ENCODE measurements around the gene RGSL1.
"Not testable (repeated sequence)": the region's sequence is repeated elsewhere in the genome, so short reads cannot be mapped to it uniquely, and the experiment has no call there.

The RGSL1 gene

GRCh38 chr1:182495693-182496092, 45.7 kb downstream of the RGSL1 start:
- no peak for DNase-seq (ENCODE audit: low spot score in 2 of 2)
- Mint-ChIP-seq H3K4me3 (no peak overlapping the region), H3K4me1 (no peaks in the 10 kb centered on the region), H3K36me3 (ENCODE audit: insufficient read depth) (no peaks in the 10 kb centered on the region), H3K27ac (ENCODE audit: low read depth) (no peak overlapping the region), H3K9me3 (no peaks in the 10 kb centered on the region), H3K27me3 (no peaks in the 10 kb centered on the region)
- no peak for ATAC-seq (replicated peaks; ENCODE audit: extremely low read depth, poor library complexity, severe bottlenecking)

GRCh38 chr1:182507685-182508084, 57.7 kb downstream of the RGSL1 start:
- H3K27me3 Mint-ChIP-seq: peaks cover 57% of the 10 kb centered on the region
- H3K4me1 Mint-ChIP-seq: no peaks in the 10 kb centered on the region
- no peaks in the 10 kb centered on the region for H3K9me3 Mint-ChIP-seq
- H3K27ac Mint-ChIP-seq (ENCODE audit: low read depth): no peak overlapping the region
- no peak overlapping the region for H3K4me3 Mint-ChIP-seq
- no peaks in the 10 kb centered on the region for H3K36me3 Mint-ChIP-seq (ENCODE audit: insufficient read depth)
- no peak for DNase-seq (ENCODE audit: low spot score in 2 of 2)
- no peak for ATAC-seq (replicated peaks; ENCODE audit: extremely low read depth, poor library complexity, severe bottlenecking)

- peaks cover 2% of the 10 kb centered on the region for H3K36me3 Mint-ChIP-seq (ENCODE audit: insufficient read depth)
- DNase-seq (ENCODE audit: low spot score in 2 of 2): no peak
- ATAC-seq (replicated peaks; ENCODE audit: extremely low read depth, poor library complexity, severe bottlenecking): no peak
- H3K4me1 Mint-ChIP-seq: no peaks in the 10 kb centered on the region
- H3K9me3 Mint-ChIP-seq: peaks cover 9% of the 10 kb centered on the region
- no peak overlapping the region for H3K4me3 Mint-ChIP-seq
- peaks cover 82% of the 10 kb centered on the region for H3K27me3 Mint-ChIP-seq
- H3K27ac Mint-ChIP-seq (ENCODE audit: low read depth): no peak overlapping the region
These were observed 65.6 kb downstream of the RGSL1 start for GRCh38 chr1:182515556-182515955.

GRCh38 chr1:182520736-182521135, 70.8 kb downstream of the RGSL1 start:
- DNase-seq (ENCODE audit: low spot score in 2 of 2) (no peak), ATAC-seq (replicated peaks; ENCODE audit: extremely low read depth, poor library complexity, severe bottlenecking) (no peak)
- Mint-ChIP-seq H3K27ac (ENCODE audit: low read depth) (no peak overlapping the region), H3K4me3 (no peak overlapping the region), H3K27me3 (peaks cover 77% of the 10 kb centered on the region), H3K9me3 (peaks cover 24% of the 10 kb centered on the region), H3K4me1 (no peaks in the 10 kb centered on the region), H3K36me3 (ENCODE audit: insufficient read depth) (peaks cover 2% of the 10 kb centered on the region)

GRCh38 chr1:182525342-182525741, 75.4 kb downstream of the RGSL1 start:
- Mint-ChIP-seq H3K36me3 (ENCODE audit: insufficient read depth) (no peaks in the 10 kb centered on the region), H3K9me3 (peaks cover 15% of the 10 kb centered on the region), H3K4me1 (no peaks in the 10 kb centered on the region), H3K4me3 (no peak overlapping the region), H3K27ac (ENCODE audit: low read depth) (no peak overlapping the region), H3K27me3 (peaks cover 71% of the 10 kb centered on the region)
- no peak for ATAC-seq (replicated peaks; ENCODE audit: extremely low read depth, poor library complexity, severe bottlenecking)
- DNase-seq (ENCODE audit: low spot score in 2 of 2): no peak

- Mint-ChIP-seq H3K9me3 (peaks cover 15% of the 10 kb centered on the region), H3K4me1 (no peaks in the 10 kb centered on the region), H3K27me3 (peaks cover 63% of the 10 kb centered on the region), H3K4me3 (no peak overlapping the region), H3K27ac (ENCODE audit: low read depth) (no peak overlapping the region), H3K36me3 (ENCODE audit: insufficient read depth) (no peaks in the 10 kb centered on the region)
- ATAC-seq (replicated peaks; ENCODE audit: extremely low read depth, poor library complexity, severe bottlenecking) (no peak), DNase-seq (ENCODE audit: low spot score in 2 of 2) (no peak)
These were observed 77.7 kb downstream of the RGSL1 start for GRCh38 chr1:182527680-182528079.

- H3K36me3 Mint-ChIP-seq (ENCODE audit: insufficient read depth); ATAC-seq (replicated peaks; ENCODE audit: extremely low read depth, poor library complexity, severe bottlenecking); H3K4me1 Mint-ChIP-seq; DNase-seq (ENCODE audit: low spot score in 2 of 2); H3K27ac Mint-ChIP-seq (ENCODE audit: low read depth); H3K4me3 Mint-ChIP-seq: not testable (repeated sequence)
- Mint-ChIP-seq H3K27me3 (peaks cover 58% of the 10 kb centered on the region), H3K9me3 (peaks cover 15% of the 10 kb centered on the region)
These were observed 78.3 kb downstream of the RGSL1 start for GRCh38 chr1:182528206-182528605.

GRCh38 chr1:182533896-182534295, 84.0 kb downstream of the RGSL1 start:
- H3K4me3 Mint-ChIP-seq: no peak overlapping the region
- no peak overlapping the region for H3K27ac Mint-ChIP-seq (ENCODE audit: low read depth)
- no peaks in the 10 kb centered on the region for H3K36me3 Mint-ChIP-seq (ENCODE audit: insufficient read depth)
- DNase-seq (ENCODE audit: low spot score in 2 of 2) (no peak), ATAC-seq (replicated peaks; ENCODE audit: extremely low read depth, poor library complexity, severe bottlenecking) (no peak)
- H3K4me1 Mint-ChIP-seq: no peaks in the 10 kb centered on the region
- no peaks in the 10 kb centered on the region for H3K9me3 Mint-ChIP-seq
- H3K27me3 Mint-ChIP-seq: peaks cover 37% of the 10 kb centered on the region

- H3K4me1 Mint-ChIP-seq: no peaks in the 10 kb centered on the region
- peaks cover 2% of the 10 kb centered on the region for H3K36me3 Mint-ChIP-seq (ENCODE audit: insufficient read depth)
- no peak overlapping the region for H3K27ac Mint-ChIP-seq (ENCODE audit: low read depth)
- peaks cover 39% of the 10 kb centered on the region for H3K27me3 Mint-ChIP-seq
- ATAC-seq (replicated peaks; ENCODE audit: extremely low read depth, poor library complexity, severe bottlenecking) (no peak), DNase-seq (ENCODE audit: low spot score in 2 of 2) (no peak)
- peaks cover 5% of the 10 kb centered on the region for H3K9me3 Mint-ChIP-seq
- H3K4me3 Mint-ChIP-seq: no peak overlapping the region
These were observed 99.4 kb downstream of the RGSL1 start for GRCh38 chr1:182549346-182549745.

- DNase-seq (ENCODE audit: low spot score in 2 of 2) (no peak), ATAC-seq (replicated peaks; ENCODE audit: extremely low read depth, poor library complexity, severe bottlenecking) (no peak)
- Mint-ChIP-seq H3K9me3 (peaks cover 5% of the 10 kb centered on the region), H3K36me3 (ENCODE audit: insufficient read depth) (peaks cover 2% of the 10 kb centered on the region), H3K4me1 (no peaks in the 10 kb centered on the region), H3K27ac (ENCODE audit: low read depth) (no peak overlapping the region), H3K4me3 (no peak overlapping the region), H3K27me3 (peaks cover 34% of the 10 kb centered on the region)
These were observed 99.9 kb downstream of the RGSL1 start for GRCh38 chr1:182549811-182550210.

- Mint-ChIP-seq H3K4me3 (no peak overlapping the region), H3K4me1 (no peaks in the 10 kb centered on the region), H3K27me3 (peaks cover 9% of the 10 kb centered on the region), H3K9me3 (peaks cover 5% of the 10 kb centered on the region), H3K36me3 (ENCODE audit: insufficient read depth) (peaks cover 2% of the 10 kb centered on the region), H3K27ac (ENCODE audit: low read depth) (no peak overlapping the region)
- ATAC-seq (replicated peaks; ENCODE audit: extremely low read depth, poor library complexity, severe bottlenecking) (no peak), DNase-seq (ENCODE audit: low spot score in 2 of 2) (no peak)
These were observed 102.6 kb downstream of the RGSL1 start for GRCh38 chr1:182552527-182552926.

GRCh38 chr1:182555493-182555892, 105.5 kb downstream of the RGSL1 start:
- no peak for ATAC-seq (replicated peaks; ENCODE audit: extremely low read depth, poor library complexity, severe bottlenecking)

GRCh38 chr1:182556279-182556678, 106.3 kb downstream of the RGSL1 start:
- Mint-ChIP-seq H3K36me3 (ENCODE audit: insufficient read depth) (no peaks in the 10 kb centered on the region), H3K27me3 (no peaks in the 10 kb centered on the region), H3K27ac (ENCODE audit: low read depth) (no peak overlapping the region), H3K4me1 (no peaks in the 10 kb centered on the region), H3K4me3 (no peak overlapping the region), H3K9me3 (peaks cover 5% of the 10 kb centered on the region)
- ATAC-seq (replicated peaks; ENCODE audit: extremely low read depth, poor library complexity, severe bottlenecking) (no peak), DNase-seq (ENCODE audit: low spot score in 2 of 2) (no peak)

More at GRCh38 chr1:182555493-182555892, 105.5 kb downstream of the RGSL1 start:
- no peaks in the 10 kb centered on the region for H3K27me3 Mint-ChIP-seq
- peaks cover 5% of the 10 kb centered on the region for H3K9me3 Mint-ChIP-seq
- H3K27ac Mint-ChIP-seq (ENCODE audit: low read depth): no peak overlapping the region
- H3K36me3 Mint-ChIP-seq (ENCODE audit: insufficient read depth): no peaks in the 10 kb centered on the region
- no peak for DNase-seq (ENCODE audit: low spot score in 2 of 2)
- no peak overlapping the region for H3K4me3 Mint-ChIP-seq
- H3K4me1 Mint-ChIP-seq: no peaks in the 10 kb centered on the region

Measured in central memory CD8-positive, alpha-beta T cell (primary cell).